Breast epithelium (tissue), 3 donors: ENCODE results near the gene MACROD1.

ENCODE experiments used
- POLR2AphosphoS5 ChIP-seq, 3 donors: sonication (generic); formaldehyde crosslinking; IDR thresholded peaks; one replicate each; pipeline ENCODE4 v1.6.1; 2017; ENCODE audit warnings: antibody characterized with exemption in 3 of 3
- TF ChIP-seq, protein P1 (sequence below), 3 donors: fragments of 450-650 bp; IDR thresholded peaks; one replicate each; pipeline ENCODE4 v1.5.1; 2016 to 2017; ENCODE audit warnings: antibody characterized with exemption in 3 of 3, mild to moderate bottlenecking in 3 of 3, moderate library complexity in 3 of 3

DNA sequence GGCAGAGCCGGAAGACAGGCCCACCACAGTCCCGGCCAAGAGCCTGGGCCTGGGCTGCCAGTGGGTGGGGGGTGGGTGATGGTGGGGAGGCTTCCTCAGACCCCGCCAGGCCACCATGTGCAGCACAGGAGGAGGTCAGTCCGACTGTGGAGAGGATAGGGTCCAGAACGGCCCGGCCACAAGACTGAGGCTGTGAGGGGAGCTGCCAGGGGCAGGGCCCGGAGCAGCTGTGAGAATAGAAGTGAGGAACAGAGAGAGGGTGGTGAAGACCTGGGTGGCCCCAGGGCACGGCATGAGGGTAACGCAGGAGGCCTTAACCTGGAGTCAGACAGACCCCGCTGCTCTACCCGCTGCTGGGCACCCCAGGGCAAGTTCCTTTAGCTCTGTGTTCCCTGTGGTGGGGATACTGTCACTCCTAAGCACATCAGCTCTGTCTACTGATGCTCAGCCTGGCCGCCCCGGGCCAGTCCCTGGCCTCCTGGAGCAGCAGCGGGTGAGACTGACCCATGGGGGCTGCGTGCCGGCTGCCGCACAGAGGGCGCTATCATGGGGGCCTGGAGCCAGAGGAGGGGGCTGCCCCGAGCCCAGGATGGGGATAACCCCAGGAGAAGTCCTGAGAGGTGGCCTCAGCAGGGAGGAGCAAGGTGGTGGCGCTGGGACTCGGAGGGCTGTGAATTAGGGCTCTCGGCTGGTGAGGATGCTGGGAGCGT, 42.3 kb upstream of the MACROD1 start:
- no peak for TF ChIP-seq POLR2AphosphoS5 (IDR thresholded peaks at IDR 0.05)
- TF ChIP-seq, protein P1, sequence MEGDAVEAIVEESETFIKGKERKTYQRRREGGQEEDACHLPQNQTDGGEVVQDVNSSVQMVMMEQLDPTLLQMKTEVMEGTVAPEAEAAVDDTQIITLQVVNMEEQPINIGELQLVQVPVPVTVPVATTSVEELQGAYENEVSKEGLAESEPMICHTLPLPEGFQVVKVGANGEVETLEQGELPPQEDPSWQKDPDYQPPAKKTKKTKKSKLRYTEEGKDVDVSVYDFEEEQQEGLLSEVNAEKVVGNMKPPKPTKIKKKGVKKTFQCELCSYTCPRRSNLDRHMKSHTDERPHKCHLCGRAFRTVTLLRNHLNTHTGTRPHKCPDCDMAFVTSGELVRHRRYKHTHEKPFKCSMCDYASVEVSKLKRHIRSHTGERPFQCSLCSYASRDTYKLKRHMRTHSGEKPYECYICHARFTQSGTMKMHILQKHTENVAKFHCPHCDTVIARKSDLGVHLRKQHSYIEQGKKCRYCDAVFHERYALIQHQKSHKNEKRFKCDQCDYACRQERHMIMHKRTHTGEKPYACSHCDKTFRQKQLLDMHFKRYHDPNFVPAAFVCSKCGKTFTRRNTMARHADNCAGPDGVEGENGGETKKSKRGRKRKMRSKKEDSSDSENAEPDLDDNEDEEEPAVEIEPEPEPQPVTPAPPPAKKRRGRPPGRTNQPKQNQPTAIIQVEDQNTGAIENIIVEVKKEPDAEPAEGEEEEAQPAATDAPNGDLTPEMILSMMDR (IDR thresholded peaks at IDR 0.05): no peak
